A673 (cell line): ENCODE results near the gene TMC1.

Experiments used
- EZH2 ChIP-seq: fragments of 200-600 bp; sonication (generic); IDR thresholded peaks from 2 replicates; pipeline ENCODE4 v1.6.1; 2017; ENCODE audit warnings: borderline replicate concordance, low read depth, mild to moderate bottlenecking, mixed read lengths, antibody characterized with exemption, low read length; ENCODE audit not compliant: poor library complexity, severe bottlenecking
- TF ChIP-seq, protein P1 (sequence below): fragments of 300-800, 200-600 bp; sonication (generic); conservative IDR thresholded peaks from 2 replicates; pipeline ENCODE4 v1.5.1; 2017; ENCODE audit warnings: low read depth, mild to moderate bottlenecking, antibody characterized with exemption, low read length, moderate library complexity, mixed read lengths

DNA sequence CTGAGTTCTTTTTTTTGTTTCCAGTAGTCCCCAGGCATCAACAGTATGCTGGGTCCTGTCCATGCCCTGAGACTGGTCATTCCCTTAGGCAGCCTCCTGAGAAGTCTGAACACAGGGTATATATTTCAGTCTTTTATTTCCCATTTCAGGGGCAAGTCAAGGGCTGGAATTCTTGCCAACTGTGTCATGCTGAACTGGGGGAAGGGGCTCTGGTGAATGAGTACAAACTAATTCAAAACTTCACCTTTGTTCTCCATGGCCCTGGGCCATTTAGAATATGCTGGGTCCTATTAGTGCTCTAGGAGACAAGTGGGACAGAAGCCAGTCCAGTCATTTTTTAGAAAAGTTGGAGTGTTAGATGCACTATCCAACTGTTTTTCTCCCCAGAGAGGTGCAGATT is 170.3 kb downstream of the TMC1 start:
- TF ChIP-seq, protein P1, sequence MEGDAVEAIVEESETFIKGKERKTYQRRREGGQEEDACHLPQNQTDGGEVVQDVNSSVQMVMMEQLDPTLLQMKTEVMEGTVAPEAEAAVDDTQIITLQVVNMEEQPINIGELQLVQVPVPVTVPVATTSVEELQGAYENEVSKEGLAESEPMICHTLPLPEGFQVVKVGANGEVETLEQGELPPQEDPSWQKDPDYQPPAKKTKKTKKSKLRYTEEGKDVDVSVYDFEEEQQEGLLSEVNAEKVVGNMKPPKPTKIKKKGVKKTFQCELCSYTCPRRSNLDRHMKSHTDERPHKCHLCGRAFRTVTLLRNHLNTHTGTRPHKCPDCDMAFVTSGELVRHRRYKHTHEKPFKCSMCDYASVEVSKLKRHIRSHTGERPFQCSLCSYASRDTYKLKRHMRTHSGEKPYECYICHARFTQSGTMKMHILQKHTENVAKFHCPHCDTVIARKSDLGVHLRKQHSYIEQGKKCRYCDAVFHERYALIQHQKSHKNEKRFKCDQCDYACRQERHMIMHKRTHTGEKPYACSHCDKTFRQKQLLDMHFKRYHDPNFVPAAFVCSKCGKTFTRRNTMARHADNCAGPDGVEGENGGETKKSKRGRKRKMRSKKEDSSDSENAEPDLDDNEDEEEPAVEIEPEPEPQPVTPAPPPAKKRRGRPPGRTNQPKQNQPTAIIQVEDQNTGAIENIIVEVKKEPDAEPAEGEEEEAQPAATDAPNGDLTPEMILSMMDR, result no peak
- no peak for TF ChIP-seq EZH2
